Hepatocyte (in vitro differentiated cells): ENCODE results near the gene ZBTB20. TPM values are rescaled to one million over a fixed set of nuclear protein-coding genes. Genes with fewer than 3 reads are reported as not detected.

Source experiments
- DNase-seq: peaks from one replicate; pipeline ENCODE4 v3.0.0-alpha.2; 2016; ENCODE audit warnings: low spot score
- H2AFZ ChIP-seq: fragments of 200-600 bp; sonication (generic); 2 replicates; pipeline ENCODE4 v1.6.0; 2016; ENCODE audit warnings: antibody characterized with exemption, mild to moderate bottlenecking
- H3K27ac ChIP-seq: fragments of 200-600 bp; sonication (generic); 2 replicates; pipeline ENCODE4 v1.5.1; 2016; ENCODE audit warnings: mild to moderate bottlenecking
- H3K27me3 ChIP-seq: fragments of 200-600 bp; sonication (generic); 2 replicates; pipeline ENCODE4 v1.6.1; 2016
- H3K36me3 ChIP-seq: fragments of 200-600 bp; sonication (generic); replicated peaks from 2 replicates; pipeline ENCODE4 v1.5.1; 2016; ENCODE audit warnings: low read depth; ENCODE audit not compliant: insufficient read depth
- H3K4me1 ChIP-seq: fragments of 200-600 bp; sonication (generic); 2 replicates; pipeline ENCODE4 v1.5.1; 2016; ENCODE audit warnings: mild to moderate bottlenecking, moderate library complexity; ENCODE audit not compliant: insufficient read depth
- H3K4me2 ChIP-seq: fragments of 200-600 bp; sonication (generic); 2 replicates; pipeline ENCODE4 v1.6.0; 2016
- H3K4me3 ChIP-seq: fragments of 200-600 bp; sonication (generic); 2 replicates; pipeline ENCODE4 v1.5.1; 2016; ENCODE audit warnings: mild to moderate bottlenecking
- H3K79me2 ChIP-seq: fragments of 200-600 bp; sonication (generic); 2 replicates; pipeline ENCODE4 v1.6.0; 2017; ENCODE audit warnings: mild to moderate bottlenecking
- H3K9me2 ChIP-seq: fragments of 200-600 bp; sonication (generic); replicated peaks from 2 replicates; pipeline ENCODE4 v1.6.0; 2017; ENCODE audit warnings: mild to moderate bottlenecking; ENCODE audit not compliant: insufficient read depth
- H3K9me3 ChIP-seq: fragments of 200-600 bp; sonication (generic); 2 replicates; pipeline ENCODE4 v1.5.1; 2016; ENCODE audit warnings: low read depth, mild to moderate bottlenecking
- H4K20me1 ChIP-seq: fragments of 200-600 bp; sonication (generic); 2 replicates; pipeline ENCODE4 v1.6.0; 2016; ENCODE audit warnings: mild to moderate bottlenecking; ENCODE audit not compliant: insufficient read depth, poor library complexity, severe bottlenecking
- EZH2 ChIP-seq: fragments of 200-600 bp; sonication (generic); IDR thresholded peaks from 2 replicates; pipeline ENCODE4 v1.6.1; 2016; ENCODE audit warnings: antibody characterized with exemption, mild to moderate bottlenecking, borderline replicate concordance
- EZH2phosphoT487 ChIP-seq: fragments of 200-600 bp; sonication (generic); IDR thresholded peaks from one replicate; pipeline ENCODE4 v1.6.1; 2018; ENCODE audit warnings: antibody characterized with exemption, mild to moderate bottlenecking, low read depth, moderate library complexity; ENCODE audit not compliant: unreplicated experiment, severe bottlenecking
- WGBS: methylation state at CpG from one replicate; pipeline ENCODE4 v1.1.6; 2016; ENCODE audit warnings: low lambda C conversion rate; ENCODE audit errors: missing lambda C conversion rate; 5-methylcytosine and 5-hydroxymethylcytosine counted together
- polyA plus RNA-seq: library from polyadenylated mRNA; unstranded; fragments of >200 nt; fragmentation: Nextera tagmentation; extraction: Ambion mirVana; gene quantifications from 2 replicates; pipeline ENCODE4 v1.2.1, GENCODE V29; 2016
- total RNA-seq: library from RNA; depleted of rRNA; stranded (reverse); fragments of >200 nt; gene quantifications from 2 replicates; pipeline ENCODE4 v1.2.3, GENCODE V29; 2014
- TF ChIP-seq, protein P1 (sequence below): fragments of 200-600 bp; sonication (generic); IDR thresholded peaks from 2 replicates; pipeline ENCODE4 v1.5.1; 2016; ENCODE audit warnings: antibody characterized with exemption, mild to moderate bottlenecking; ENCODE audit not compliant: poor library complexity

Gene ZBTB20
- total and polyA plus RNA-seq, 2 experiments from 2014 or later: 25.8 to 28.0 TPM

DNA sequence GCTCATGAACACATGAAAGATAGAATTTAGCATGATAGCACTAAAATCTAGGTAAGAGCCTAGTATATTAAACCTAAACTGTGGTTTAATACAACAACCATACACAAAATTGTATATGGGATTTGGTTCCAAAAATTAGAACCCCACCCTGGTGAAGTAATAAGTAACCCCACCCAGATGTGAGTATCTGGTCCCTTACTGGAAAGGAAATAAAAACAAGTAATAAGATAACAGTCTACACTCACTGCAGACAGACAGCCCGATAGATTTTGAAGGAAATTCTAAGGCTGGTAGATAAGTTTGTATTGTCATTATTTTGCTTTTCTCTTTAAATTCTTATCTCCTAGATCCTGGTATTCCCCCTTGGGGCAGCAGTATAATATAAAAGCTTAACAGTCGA is 184.9 kb downstream of the ZBTB20 start:
- DNase-seq: no peak
- no peak overlapping the region for H3K4me2 ChIP-seq
- H3K4me1 ChIP-seq: no peaks in the 10 kb centered on the region
- H3K27me3 ChIP-seq: no peaks in the 10 kb centered on the region
- no peak overlapping the region for H3K4me3 ChIP-seq
- no peak overlapping the region for H3K27ac ChIP-seq
- 51% methylated on average over 2 of the region's 2 CpGs for WGBS
- no peaks in the 10 kb centered on the region for H3K36me3 ChIP-seq
- H4K20me1 ChIP-seq: no peaks in the 10 kb centered on the region
- H3K79me2 ChIP-seq: no peaks in the 10 kb centered on the region
- H3K9me2 ChIP-seq: no peaks in the 10 kb centered on the region
- TF ChIP-seq, protein P1, sequence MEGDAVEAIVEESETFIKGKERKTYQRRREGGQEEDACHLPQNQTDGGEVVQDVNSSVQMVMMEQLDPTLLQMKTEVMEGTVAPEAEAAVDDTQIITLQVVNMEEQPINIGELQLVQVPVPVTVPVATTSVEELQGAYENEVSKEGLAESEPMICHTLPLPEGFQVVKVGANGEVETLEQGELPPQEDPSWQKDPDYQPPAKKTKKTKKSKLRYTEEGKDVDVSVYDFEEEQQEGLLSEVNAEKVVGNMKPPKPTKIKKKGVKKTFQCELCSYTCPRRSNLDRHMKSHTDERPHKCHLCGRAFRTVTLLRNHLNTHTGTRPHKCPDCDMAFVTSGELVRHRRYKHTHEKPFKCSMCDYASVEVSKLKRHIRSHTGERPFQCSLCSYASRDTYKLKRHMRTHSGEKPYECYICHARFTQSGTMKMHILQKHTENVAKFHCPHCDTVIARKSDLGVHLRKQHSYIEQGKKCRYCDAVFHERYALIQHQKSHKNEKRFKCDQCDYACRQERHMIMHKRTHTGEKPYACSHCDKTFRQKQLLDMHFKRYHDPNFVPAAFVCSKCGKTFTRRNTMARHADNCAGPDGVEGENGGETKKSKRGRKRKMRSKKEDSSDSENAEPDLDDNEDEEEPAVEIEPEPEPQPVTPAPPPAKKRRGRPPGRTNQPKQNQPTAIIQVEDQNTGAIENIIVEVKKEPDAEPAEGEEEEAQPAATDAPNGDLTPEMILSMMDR: no peak
- TF ChIP-seq EZH2phosphoT487 (no peak), EZH2 (no peak)
- no peaks in the 10 kb centered on the region for H3K9me3 ChIP-seq
- no peak overlapping the region for H2AFZ ChIP-seq

DNA sequence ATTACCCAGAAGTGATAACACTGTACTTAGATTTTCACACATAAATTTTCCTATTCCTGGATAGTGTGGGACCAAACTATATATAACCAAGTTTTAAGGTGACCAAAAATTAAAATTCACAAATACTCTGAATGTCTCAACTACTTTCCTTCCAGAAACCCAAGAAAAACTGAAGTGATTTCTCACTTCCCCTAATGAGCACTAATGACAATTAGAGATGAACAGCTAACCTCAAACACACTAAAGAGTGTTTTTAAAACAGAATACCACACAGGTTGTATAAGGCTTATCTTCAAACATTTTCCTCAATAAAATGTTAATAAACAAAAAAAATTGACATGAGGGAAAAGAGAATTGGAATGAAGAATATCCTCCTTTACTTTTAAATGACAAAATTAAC is 188.2 kb downstream of the ZBTB20 start:
- Histone ChIP-seq H3K27me3 (no peaks in the 10 kb centered on the region), H3K36me3 (no peaks in the 10 kb centered on the region), H3K27ac (no peak overlapping the region), H3K9me2 (no peaks in the 10 kb centered on the region), H4K20me1 (no peaks in the 10 kb centered on the region), H3K4me1 (no peaks in the 10 kb centered on the region), H2AFZ (no peak overlapping the region), H3K9me3 (peaks cover 2% of the 10 kb centered on the region), H3K4me2 (no peak overlapping the region), H3K79me2 (no peaks in the 10 kb centered on the region), H3K4me3 (no peak overlapping the region)
- DNase-seq: no peak
- TF ChIP-seq, protein P1: no peak
- no peak for TF ChIP-seq EZH2phosphoT487
- TF ChIP-seq EZH2: no peak

DNA sequence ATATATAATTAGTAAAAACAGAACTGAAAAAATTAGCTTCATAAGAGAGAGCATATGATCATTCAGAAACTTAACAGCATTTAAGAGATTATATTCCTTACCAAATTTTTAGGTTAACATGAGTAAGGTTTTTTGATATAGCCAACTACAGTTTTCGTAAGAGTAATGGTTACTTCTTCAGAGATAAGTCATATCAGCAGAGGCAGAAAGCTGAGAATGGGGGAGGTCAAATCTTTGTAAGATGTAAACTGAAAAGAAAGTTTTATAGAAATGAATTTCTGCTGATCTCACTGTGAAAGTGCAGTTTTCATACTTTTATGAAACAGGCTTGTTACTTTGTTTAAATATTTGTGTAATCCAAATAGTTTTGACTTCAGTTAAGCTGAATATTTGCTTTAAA is 193.3 kb downstream of the ZBTB20 start:
- no peaks in the 10 kb centered on the region for H4K20me1 ChIP-seq
- WGBS: 100% methylated on average over 1 of the region's 1 CpG

More for the DNA sequence above, 193.3 kb downstream of the ZBTB20 start:
- Histone ChIP-seq H3K36me3 (no peaks in the 10 kb centered on the region), H3K4me3 (no peak overlapping the region), H3K4me1 (no peaks in the 10 kb centered on the region), H3K27me3 (no peaks in the 10 kb centered on the region), H3K9me2 (no peaks in the 10 kb centered on the region), H3K4me2 (no peak overlapping the region), H3K79me2 (no peaks in the 10 kb centered on the region), H3K27ac (no peak overlapping the region), H3K9me3 (peaks cover 13% of the 10 kb centered on the region), H2AFZ (no peak overlapping the region)
- no peak for DNase-seq
- no peak for TF ChIP-seq EZH2phosphoT487
- TF ChIP-seq, protein P1: no peak
- TF ChIP-seq EZH2: no peak
